HG03565 (cell line): ENCODE measurements around the gene CIBAR2.

ENCODE experiments used
- ATAC-seq: cut with Tn5 transposase; IDR thresholded peaks from one replicate; pipeline ENCODE4 v1.9.1; 2021; ENCODE audit warnings: mild to moderate bottlenecking, moderate library complexity; ENCODE audit not compliant: unreplicated experiment

Gene CIBAR2

GRCh38 chr16:85144026-85144915, 32.0 kb upstream of the CIBAR2 start:
- no peak for ATAC-seq

GRCh38 chr16:85142771-85143211, 30.5 kb upstream of the CIBAR2 start:
- ATAC-seq = no peak

- no peak for ATAC-seq
Measured at GRCh38 chr16:85142129-85142513, 29.8 kb upstream of the CIBAR2 start.

GRCh38 chr16:85141491-85142128, 29.3 kb upstream of the CIBAR2 start:
- ATAC-seq = no peak

- no peak for ATAC-seq
Measured at GRCh38 chr16:85140455-85141012, 28.3 kb upstream of the CIBAR2 start.

GRCh38 chr16:85139881-85140339, 27.6 kb upstream of the CIBAR2 start:
- ATAC-seq = no peak

- no peak for ATAC-seq
Measured at GRCh38 chr16:85138825-85139627, 26.8 kb upstream of the CIBAR2 start.

- ATAC-seq = no peak
Measured at GRCh38 chr16:85138073-85138824, 26.0 kb upstream of the CIBAR2 start.

GRCh38 chr16:85137323-85138072, 25.2 kb upstream of the CIBAR2 start:
- no peak for ATAC-seq

- ATAC-seq = no peak
Measured at GRCh38 chr16:85136702-85137322, 24.5 kb upstream of the CIBAR2 start.

GRCh38 chr16:85136213-85136701, 24.0 kb upstream of the CIBAR2 start:
- no peak for ATAC-seq

- no peak for ATAC-seq
Measured at GRCh38 chr16:85134789-85135142, 22.5 kb upstream of the CIBAR2 start.

- ATAC-seq = no peak
Measured at GRCh38 chr16:85134076-85134788, 22.0 kb upstream of the CIBAR2 start.

- ATAC-seq = no peak
Measured at GRCh38 chr16:85133290-85133599, 21.0 kb upstream of the CIBAR2 start.

GRCh38 chr16:85132456-85133289, 20.4 kb upstream of the CIBAR2 start:
- ATAC-seq = no peak

- ATAC-seq = no peak
Measured at GRCh38 chr16:85130705-85131028, 18.4 kb upstream of the CIBAR2 start.

GRCh38 chr16:85129876-85130704, 17.8 kb upstream of the CIBAR2 start:
- no peak for ATAC-seq
